Mesenchymal stem cell (in vitro differentiated cells and primary cell): ENCODE measurements around the gene IL1RAPL2.

ENCODE experiments used
- DNase-seq: peaks from one replicate; pipeline ENCODE4 v3.0.0-alpha.2; 2013
- H2AFZ ChIP-seq: one replicate; pipeline ENCODE4 v1.6.1; 2013; ENCODE audit warnings: low read depth, mild to moderate bottlenecking, control low read depth, inconsistent platforms, low read length, moderate library complexity
- H2AK5ac ChIP-seq: 2 replicates; pipeline ENCODE4 v1.6.1; 2013; ENCODE audit warnings: low read length, moderate library complexity, mild to moderate bottlenecking, inconsistent platforms; ENCODE audit not compliant: severe bottlenecking
- H2BK120ac ChIP-seq: one replicate; pipeline ENCODE4 v1.6.1; 2013; ENCODE audit warnings: low read depth, mild to moderate bottlenecking, inconsistent platforms, low read length, moderate library complexity
- H2BK12ac ChIP-seq, 2 experiments: one replicate each; pipeline ENCODE4 v1.6.1; 2013; ENCODE audit warnings: inconsistent platforms in 2 of 2, low read length in 2 of 2, mild to moderate bottlenecking in 2 of 2, moderate library complexity in 2 of 2, control low read depth in 1 of 2
- H2BK15ac ChIP-seq: one replicate; pipeline ENCODE4 v1.6.1; 2013; ENCODE audit warnings: mild to moderate bottlenecking, low read depth, inconsistent platforms; ENCODE audit not compliant: poor library complexity, severe bottlenecking
- H2BK5ac ChIP-seq: 2 replicates; pipeline ENCODE4 v1.6.1; 2013; ENCODE audit warnings: low read depth, mild to moderate bottlenecking, low read length, control low read depth, inconsistent platforms; ENCODE audit not compliant: poor library complexity, severe bottlenecking
- H3K14ac ChIP-seq, 2 experiments: one replicate each; pipeline ENCODE4 v1.6.1; 2013; ENCODE audit warnings: inconsistent platforms in 2 of 2, low read length in 2 of 2, control low read depth in 1 of 2, mild to moderate bottlenecking in 1 of 2, moderate library complexity in 1 of 2
- H3K18ac ChIP-seq, 2 experiments: one replicate each; pipeline ENCODE4 v1.6.1; 2013; ENCODE audit warnings: inconsistent platforms in 2 of 2, low read length in 2 of 2, control low read depth in 1 of 2, low read depth in 1 of 2, mild to moderate bottlenecking in 1 of 2
- H3K23ac ChIP-seq, 2 experiments: one replicate each; pipeline ENCODE4 v1.6.1; 2013; ENCODE audit warnings: inconsistent platforms in 2 of 2, low read length in 2 of 2, mild to moderate bottlenecking in 2 of 2, moderate library complexity in 2 of 2, control low read depth in 1 of 2
- H3K27ac ChIP-seq: 2 replicates; pipeline ENCODE4 v1.5.1; 2013; ENCODE audit warnings: mild to moderate bottlenecking, moderate library complexity, low read length, control low read depth, inconsistent platforms; ENCODE audit not compliant: poor library complexity, severe bottlenecking
- H3K27me3 ChIP-seq, 2 experiments: 2 replicates each; pipeline versions ENCODE4 v1.6.1 to v1.7.0; 2013; ENCODE audit warnings: low read length in 2 of 2, mild to moderate bottlenecking in 2 of 2, moderate library complexity in 2 of 2, control low read depth in 1 of 2, inconsistent platforms in 1 of 2; ENCODE audit not compliant: control insufficient read depth in 1 of 2, insufficient read depth in 1 of 2
- H3K36me3 ChIP-seq, 2 experiments: 2 replicates each; pipeline versions ENCODE4 v1.6.1 to v1.7.0; 2013; ENCODE audit warnings: low read length in 2 of 2, control low read depth in 1 of 2, inconsistent platforms in 1 of 2, low read depth in 1 of 2, mild to moderate bottlenecking in 1 of 2; ENCODE audit not compliant: insufficient read depth in 2 of 2, control insufficient read depth in 1 of 2
- H3K4ac ChIP-seq, 2 experiments: one replicate each; pipeline ENCODE4 v1.6.1; 2013; ENCODE audit warnings: inconsistent platforms in 2 of 2, low read length in 2 of 2, mild to moderate bottlenecking in 2 of 2, moderate library complexity in 2 of 2, control low read depth in 1 of 2, low read depth in 1 of 2
- H3K4me1 ChIP-seq: 2 replicates; pipeline ENCODE4 v1.6.1; 2013; ENCODE audit warnings: low read depth, low read length, control low read depth; ENCODE audit not compliant: control insufficient read depth, insufficient read depth
- H3K4me2 ChIP-seq: 2 replicates; pipeline ENCODE4 v1.6.1; 2013; ENCODE audit warnings: low read length, mild to moderate bottlenecking, inconsistent platforms; ENCODE audit not compliant: poor library complexity, severe bottlenecking
- H3K4me3 ChIP-seq, 2 experiments: 2 replicates each; pipeline versions ENCODE4 v1.5.1 to v1.7.0; 2013; ENCODE audit warnings: low read length in 2 of 2, mild to moderate bottlenecking in 2 of 2, control low read depth in 1 of 2, low read depth in 1 of 2; ENCODE audit not compliant: insufficient read depth in 1 of 2
- H3K79me1 ChIP-seq: replicated peaks from 2 replicates; pipeline ENCODE4 v1.6.1; 2013; ENCODE audit warnings: mild to moderate bottlenecking, control low read depth, low read length, inconsistent platforms; ENCODE audit not compliant: poor library complexity, severe bottlenecking
- H3K9ac ChIP-seq: 2 replicates; pipeline ENCODE4 v1.7.0; 2013; ENCODE audit warnings: mild to moderate bottlenecking, low read length, moderate library complexity
- H3K9me3 ChIP-seq: 2 replicates; pipeline ENCODE4 v1.7.0; 2013; ENCODE audit warnings: mild to moderate bottlenecking, low read length; ENCODE audit not compliant: control insufficient read depth
- H4K8ac ChIP-seq: one replicate; pipeline ENCODE4 v1.6.1; 2013; ENCODE audit warnings: inconsistent platforms, mild to moderate bottlenecking, low read length, moderate library complexity
- H4K91ac ChIP-seq: one replicate; pipeline ENCODE4 v1.6.1; 2013; ENCODE audit warnings: mild to moderate bottlenecking, low read length, inconsistent platforms
- WGBS: methylation state at CpG from one replicate; pipeline ENCODE4 v1.1.7; 2013; ENCODE audit warnings: mixed read lengths; 5-methylcytosine and 5-hydroxymethylcytosine counted together

The IL1RAPL2 gene

GRCh38 chrX:105758754-105759153, 1192.8 kb downstream of the IL1RAPL2 start:
- peaks cover 0 to 4% of the 10 kb centered on the region in 2 experiments for H3K27me3 ChIP-seq
- no peak overlapping the region for H2AFZ ChIP-seq
- no peak overlapping the region for H2BK15ac ChIP-seq
- H3K27ac ChIP-seq = no peak overlapping the region
- no peak overlapping the region for H3K18ac ChIP-seq
- H3K4me1 ChIP-seq = no peaks in the 10 kb centered on the region
- no peak overlapping the region for H4K8ac ChIP-seq
- H2BK12ac ChIP-seq = no peak overlapping the region
- DNase-seq = peak; percentile 34
- H3K79me1 ChIP-seq = no peaks in the 10 kb centered on the region
- no peak overlapping the region for H2AK5ac ChIP-seq
- H3K4me3 ChIP-seq = no peak overlapping the region
- no peak overlapping the region for H3K23ac ChIP-seq
- H2BK120ac ChIP-seq = no peak overlapping the region
- H3K36me3 ChIP-seq = no peaks in the 10 kb centered on the region
- H3K9ac ChIP-seq = no peak overlapping the region
- H3K9me3 ChIP-seq = no peaks in the 10 kb centered on the region
- 88% methylated on average over 1 of the region's 1 CpG for WGBS
- H3K14ac ChIP-seq = no peak overlapping the region
- H4K91ac ChIP-seq = no peak overlapping the region
- no peak overlapping the region for H2BK5ac ChIP-seq
- no peak overlapping the region for H3K4ac ChIP-seq
- H3K4me2 ChIP-seq = no peak overlapping the region

GRCh38 chrX:105759598-105759997, 1193.6 kb downstream of the IL1RAPL2 start:
- Histone ChIP-seq H3K36me3 (no peaks in the 10 kb centered on the region), H4K8ac (no peak overlapping the region), H3K9ac (no peak overlapping the region), H2AFZ (no peak overlapping the region), H2BK15ac (no peak overlapping the region), H3K18ac (no peak overlapping the region), H3K9me3 (no peaks in the 10 kb centered on the region), H3K27me3 (peaks cover 0 to 4% of the 10 kb centered on the region in 2 experiments), H2BK120ac (no peak overlapping the region), H3K79me1 (no peaks in the 10 kb centered on the region), H3K27ac (no peak overlapping the region), H2AK5ac (no peak overlapping the region), H3K4me2 (no peak overlapping the region), H3K4me3 (no peak overlapping the region), H3K14ac (no peak overlapping the region), H2BK5ac (no peak overlapping the region), H3K4me1 (no peaks in the 10 kb centered on the region), H2BK12ac (no peak overlapping the region), H3K23ac (no peak overlapping the region), H4K91ac (no peak overlapping the region), H3K4ac (no peak overlapping the region)
- 83% methylated on average over 2 of the region's 2 CpGs for WGBS
- no peak for DNase-seq

GRCh38 chrX:105765691-105766090, 1199.7 kb downstream of the IL1RAPL2 start:
- no peak overlapping the region for H2BK12ac ChIP-seq
- H2BK120ac ChIP-seq = no peak overlapping the region
- no peak overlapping the region for H3K23ac ChIP-seq
- H3K79me1 ChIP-seq = no peaks in the 10 kb centered on the region
- H3K4ac ChIP-seq = no peak overlapping the region
- H3K27ac ChIP-seq = no peak overlapping the region
- H3K36me3 ChIP-seq = no peaks in the 10 kb centered on the region
- H2BK5ac ChIP-seq = no peak overlapping the region
- no peak overlapping the region for H3K14ac ChIP-seq
- no peak overlapping the region for H4K8ac ChIP-seq
- no peak overlapping the region for H3K9ac ChIP-seq
- no peak overlapping the region for H2AFZ ChIP-seq
- no peaks in the 10 kb centered on the region for H3K4me1 ChIP-seq
- H3K27me3 ChIP-seq = no peaks in the 10 kb centered on the region
- H3K4me2 ChIP-seq = no peak overlapping the region
- H3K9me3 ChIP-seq = no peaks in the 10 kb centered on the region
- H4K91ac ChIP-seq = no peak overlapping the region
- no peak overlapping the region for H3K4me3 ChIP-seq
- H3K18ac ChIP-seq = no peak overlapping the region
- WGBS = 78% methylated on average over 1 of the region's 1 CpG
- H2BK15ac ChIP-seq = no peak overlapping the region
- DNase-seq = peak; percentile 7
- H2AK5ac ChIP-seq = no peak overlapping the region

- Histone ChIP-seq H3K36me3 (no peaks in the 10 kb centered on the region), H2BK5ac (no peak overlapping the region), H2BK120ac (no peak overlapping the region), H3K27me3 (peaks cover 0 to 17% of the 10 kb centered on the region in 2 experiments), H3K14ac (no peak overlapping the region), H3K79me1 (no peaks in the 10 kb centered on the region), H3K27ac (no peak overlapping the region), H4K91ac (no peak overlapping the region), H3K23ac (no peak overlapping the region), H3K4me1 (no peaks in the 10 kb centered on the region), H3K18ac (no peak overlapping the region), H3K4me3 (no peak overlapping the region), H2AFZ (no peak overlapping the region), H3K9ac (no peak overlapping the region), H3K4ac (no peak overlapping the region), H2BK15ac (no peak overlapping the region), H3K9me3 (no peaks in the 10 kb centered on the region), H3K4me2 (no peak overlapping the region), H2AK5ac (no peak overlapping the region), H2BK12ac (no peak overlapping the region), H4K8ac (no peak overlapping the region)
- no peak for DNase-seq
Observed at GRCh38 chrX:105773801-105774200, 1207.8 kb downstream of the IL1RAPL2 start.
